Measurements from ENCODE around the gene COX6A2. TPM values are rescaled to one million over a fixed set of nuclear protein-coding genes. Genes with fewer than 3 reads are reported as not detected.

The COX6A2 gene
- polyA plus RNA-seq, 1 of the 3 experiments (the other 2 are of a cell fraction) = not detected

GRCh38 chr16:31428638-31429247 lies 583 bp upstream of the COX6A2 start:
- CTCF ChIA-PET = interaction anchor here (1.1 to 3.0 kb wide), 5 partner anchors 11 to 444 kb away, joined by 3 to 13 read pairs (median 4); partner anchors contain the start of gene ZNF843
- 59% methylated on average over 7 of the region's 7 CpGs for WGBS (ENCODE audit: low lambda C conversion rate)
- H3K4me3 ChIP-seq (ENCODE audit: low read depth in 2 of 2, low read length in 1 of 2) = no peak overlapping the region

GRCh38 chr16:31427441-31428278 lies 500 bp downstream of the COX6A2 start:
- Histone ChIP-seq H3K9me2 (no peaks in the 10 kb centered on the region), H2AFZ (ENCODE audit: low read depth) (peak overlapping the region; percentile 59; the same call in 1 of the 2 replicates)

More at GRCh38 chr16:31428638-31429247, 583 bp upstream of the COX6A2 start:
- peaks cover 31% of the 10 kb centered on the region for H3K27me3 ChIP-seq (ENCODE audit: insufficient read depth)
- no peak overlapping the region for H3K4me2 ChIP-seq
- no peaks in the 10 kb centered on the region for H3F3A ChIP-seq (replicated peaks; ENCODE audit: insufficient read depth)
- no peak overlapping the region for H3K27ac ChIP-seq (ENCODE audit: low read depth in 2 of 2, low read length in 1 of 2)
- no peaks in the 10 kb centered on the region for H3K36me3 ChIP-seq (replicated peaks in 1 of 2; ENCODE audit: control insufficient read depth in 1 of 2, insufficient read depth in 2 of 2, low read length in 1 of 2)
- H3K9me3 ChIP-seq = no peaks in the 10 kb centered on the region
- H4K20me1 ChIP-seq (ENCODE audit: insufficient read depth) = no peaks in the 10 kb centered on the region
- H3K9ac ChIP-seq = no peak overlapping the region
- POLR2A ChIA-PET = no interaction called here
- no peak for DNase-seq
- no peak overlapping the region for H2AFZ ChIP-seq (ENCODE audit: low read depth)
- H3K4me1 ChIP-seq (ENCODE audit: control insufficient read depth in 1 of 2, insufficient read depth in 2 of 2, low read depth in 1 of 2, low read length in 1 of 2) = no peaks in the 10 kb centered on the region; a peak in 1 of 4 replicates
- no peaks in the 10 kb centered on the region for H3K9me2 ChIP-seq
- H3K79me2 ChIP-seq (ENCODE audit: insufficient read depth) = no peaks in the 10 kb centered on the region
- TF ChIP-seq POLR2AphosphoS5 (IDR thresholded peaks at IDR 0.05; ENCODE audit: low read depth, low read length) = no peak
- no peak for TF ChIP-seq NFIC (IDR thresholded peaks at IDR 0.05; ENCODE audit: borderline replicate concordance)
- TF ChIP-seq CHD2 (IDR thresholded peaks at IDR 0.05; ENCODE audit: low read length, partially characterized antibody) = no peak
- TF ChIP-seq SIN3A (IDR thresholded peaks at IDR 0.05; ENCODE audit: borderline replicate concordance, low read depth, low read length) = no peak
- no peak for TF ChIP-seq RFX5 (IDR thresholded peaks at IDR 0.05; ENCODE audit: low read length)
- TF ChIP-seq JUND (IDR thresholded peaks at IDR 0.05) = no peak
- no peak for TF ChIP-seq GABPA (IDR thresholded peaks at IDR 0.05; ENCODE audit: low read depth)
- no peak for TF ChIP-seq FOXJ3 (CRISPR knock-in tag; IDR thresholded peaks at IDR 0.05)
- TF ChIP-seq TCF12 (IDR thresholded peaks at IDR 0.05) = no peak
- TF ChIP-seq EP300 (IDR thresholded peaks at IDR 0.05; ENCODE audit: borderline replicate concordance in 1 of 2, low read depth in 1 of 2, low read length in 1 of 2) = no peak
- TF ChIP-seq RXRA (IDR thresholded peaks at IDR 0.05; ENCODE audit: borderline replicate concordance, low read depth) = no peak
- no peak for TF ChIP-seq ELF1 (IDR thresholded peaks at IDR 0.05)
- TF ChIP-seq YY1 (IDR thresholded peaks at IDR 0.05; ENCODE audit: low read depth) = no peak
- no peak for TF ChIP-seq PBX3 (IDR thresholded peaks at IDR 0.05)
- TF ChIP-seq SMC3 (IDR thresholded peaks at IDR 0.05; ENCODE audit: low read depth, low read length) = no peak
- no peak for TF ChIP-seq FOSL2 (IDR thresholded peaks at IDR 0.05; ENCODE audit: borderline replicate concordance, low read depth)

More at GRCh38 chr16:31427441-31428278, 500 bp downstream of the COX6A2 start:
- TF ChIP-seq CTCF (IDR thresholded peaks at IDR 0.05) = no peak
- TF ChIP-seq ELF1 (IDR thresholded peaks at IDR 0.05) = no peak
- no peak for TF ChIP-seq USF2 (IDR thresholded peaks at IDR 0.05; ENCODE audit: borderline replicate concordance, low read depth, low read length)
- peak; percentile 75 for TF ChIP-seq NRF1 (IDR thresholded peaks at IDR 0.05; ENCODE audit: low read depth, low read length)
- no peak for TF ChIP-seq PBX3 (IDR thresholded peaks at IDR 0.05)
- TF ChIP-seq MAX (IDR thresholded peaks at IDR 0.05; ENCODE audit: low read depth) = peak; percentile 99
- TF ChIP-seq MXI1 (IDR thresholded peaks at IDR 0.05; ENCODE audit: low read depth, low read length) = no peak
- TF ChIP-seq RCOR1 (IDR thresholded peaks at IDR 0.05; ENCODE audit: low read length) = no peak
- Histone ChIP-seq H3K36me3 (replicated peaks in 1 of 2; ENCODE audit: control insufficient read depth in 1 of 2, insufficient read depth in 2 of 2, low read length in 1 of 2) (no peaks in the 10 kb centered on the region), H3K27ac (ENCODE audit: low read depth in 2 of 2, low read length in 1 of 2) (no peak overlapping the region), H3K9ac (no peak overlapping the region), H3K79me2 (ENCODE audit: insufficient read depth) (no peaks in the 10 kb centered on the region), H3F3A (replicated peaks; ENCODE audit: insufficient read depth) (no peaks in the 10 kb centered on the region), H3K27me3 (ENCODE audit: insufficient read depth) (peaks cover 42% of the 10 kb centered on the region), H4K20me1 (ENCODE audit: insufficient read depth) (no peaks in the 10 kb centered on the region), H3K4me1 (ENCODE audit: control insufficient read depth in 1 of 2, insufficient read depth in 2 of 2, low read depth in 1 of 2, low read length in 1 of 2) (no peaks in the 10 kb centered on the region; a peak in 1 of 4 replicates), H3K4me3 (ENCODE audit: low read depth in 2 of 2, low read length in 1 of 2) (peak overlapping the region in 1 of 2 experiments; percentile 33; a peak in 2 of 4 replicates), H3K9me3 (no peaks in the 10 kb centered on the region), H3K4me2 (peak overlapping the region; percentile 60; the same call in 1 of the 2 replicates)
- peak; percentile 93 for DNase-seq
- WGBS (ENCODE audit: low lambda C conversion rate) = 44% methylated on average over 29 of the region's 83 CpGs
- ChIA-PET POLR2A (no interaction called here), CTCF (interaction anchor here (1.1 to 3.0 kb wide), 3 partner anchors 12 to 30 kb away, joined by 3 to 13 read pairs (median 3); partner anchors contain the start of gene ZNF843)
